Activated CD8-positive, alpha-beta T cell treated with anti-CD3 and anti-CD28 coated beads for 36 hours (primary cell): ENCODE measurements around the gene SKIL. TPM values are rescaled to one million over a fixed set of nuclear protein-coding genes. Genes with fewer than 3 reads are reported as not detected.

Experiments
- ATAC-seq: fragments of 200-7000 bp; cut with Tn5 transposase; one replicate; pipeline ENCODE4 v1.10.0; 2021; ENCODE audit warnings: mild to moderate bottlenecking, moderate library complexity
- CTCF ChIA-PET: fragments of 350-600 bp; sonication (Branson Sonifier 250); formaldehyde crosslinking; loops from one replicate; lab custom pipeline; 2021; ENCODE audit warnings: antibody characterized with exemption; lab: Charles Lee
- POLR2A ChIA-PET: fragments of 350-600 bp; sonication (Branson Sonifier 250); formaldehyde crosslinking; loops from one replicate; lab custom pipeline; 2021; ENCODE audit warnings: antibody characterized with exemption; lab: Charles Lee
- DNase-seq: peaks from one replicate; pipeline ENCODE4 v3.0.0-alpha.2; 2020
- H3K27ac Mint-ChIP-seq: one replicate; pipeline ENCODE4 v1.8.0; 2021; ENCODE audit warnings: mild to moderate bottlenecking, mixed read lengths
- H3K27me3 Mint-ChIP-seq: one replicate; pipeline ENCODE4 v1.8.0; 2021; ENCODE audit warnings: mixed read lengths
- H3K36me3 Mint-ChIP-seq: one replicate; pipeline ENCODE4 v1.8.0; 2021; ENCODE audit warnings: low read depth, mixed read lengths
- H3K4me1 Mint-ChIP-seq: one replicate; pipeline ENCODE4 v1.8.0; 2021; ENCODE audit warnings: low read depth, mixed read lengths
- H3K4me3 Mint-ChIP-seq: one replicate; pipeline ENCODE4 v1.8.0; 2021; ENCODE audit warnings: mild to moderate bottlenecking, moderate library complexity, mixed read lengths
- H3K9me3 Mint-ChIP-seq: one replicate; pipeline ENCODE4 v1.8.0; 2021; ENCODE audit warnings: mixed read lengths
- CTCF ChIP-seq: fragments of 200-600 bp; IDR thresholded peaks from one replicate; pipeline ENCODE4 v1.8.0; 2022; ENCODE audit warnings: antibody characterized with exemption, mild to moderate bottlenecking
- intact Hi-C: fragments of 100-400 bp; cut with micrococcal nuclease; formaldehyde crosslinking; loops from one replicate; pipeline ENCODE4 v1.10.0; 2022
- total RNA-seq, 2 experiments: library from RNA; stranded (reverse); gene quantifications; one replicate each; pipeline ENCODE4 v1.2.3, GENCODE V29; 2021

Gene SKIL, protein sequence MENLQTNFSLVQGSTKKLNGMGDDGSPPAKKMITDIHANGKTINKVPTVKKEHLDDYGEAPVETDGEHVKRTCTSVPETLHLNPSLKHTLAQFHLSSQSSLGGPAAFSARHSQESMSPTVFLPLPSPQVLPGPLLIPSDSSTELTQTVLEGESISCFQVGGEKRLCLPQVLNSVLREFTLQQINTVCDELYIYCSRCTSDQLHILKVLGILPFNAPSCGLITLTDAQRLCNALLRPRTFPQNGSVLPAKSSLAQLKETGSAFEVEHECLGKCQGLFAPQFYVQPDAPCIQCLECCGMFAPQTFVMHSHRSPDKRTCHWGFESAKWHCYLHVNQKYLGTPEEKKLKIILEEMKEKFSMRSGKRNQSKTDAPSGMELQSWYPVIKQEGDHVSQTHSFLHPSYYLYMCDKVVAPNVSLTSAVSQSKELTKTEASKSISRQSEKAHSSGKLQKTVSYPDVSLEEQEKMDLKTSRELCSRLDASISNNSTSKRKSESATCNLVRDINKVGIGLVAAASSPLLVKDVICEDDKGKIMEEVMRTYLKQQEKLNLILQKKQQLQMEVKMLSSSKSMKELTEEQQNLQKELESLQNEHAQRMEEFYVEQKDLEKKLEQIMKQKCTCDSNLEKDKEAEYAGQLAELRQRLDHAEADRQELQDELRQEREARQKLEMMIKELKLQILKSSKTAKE
- total RNA-seq = 10 to 100 TPM; 13.2 to 14.2 TPM

GRCh38 chr3:170357176-170358041, at the start of gene SKIL:
SKIL (plus strand) TSS chr3:170357715; CDS start chr3:170360332, 2,617 bp downstream.
- intact Hi-C loops = loop anchor here (10.0 kb wide), 1 partner anchor 173 kb away; the partner anchor contains the start of gene PHC3
- Mint-ChIP-seq H3K4me1 (peaks cover 48% of the 10 kb centered on the region), H3K9me3 (peaks cover 2% of the 10 kb centered on the region), H3K27me3 (no peaks in the 10 kb centered on the region), H3K36me3 (peaks cover 25% of the 10 kb centered on the region), H3K27ac (peak within 1 kb of the TSS; percentile 96), H3K4me3 (peak within 1 kb of the TSS; percentile 78)
- peak; percentile 74 for ATAC-seq
- CTCF ChIA-PET = interaction anchor here (0.7 to 1.4 kb wide), 5 partner anchors 36 to 508 kb away, joined by 3 to 4 read pairs (median 3); no protein-coding TSS in a partner anchor
- peak; percentile 96 for DNase-seq
- POLR2A ChIA-PET = interaction anchor here (0.6 to 3.0 kb wide), 11 partner anchors 12 to 594 kb away, joined by 3 to 16 read pairs (median 3); partner anchors contain the start of genes PHC3 and RPL22L1
- TF ChIP-seq CTCF = no peak

DNA sequence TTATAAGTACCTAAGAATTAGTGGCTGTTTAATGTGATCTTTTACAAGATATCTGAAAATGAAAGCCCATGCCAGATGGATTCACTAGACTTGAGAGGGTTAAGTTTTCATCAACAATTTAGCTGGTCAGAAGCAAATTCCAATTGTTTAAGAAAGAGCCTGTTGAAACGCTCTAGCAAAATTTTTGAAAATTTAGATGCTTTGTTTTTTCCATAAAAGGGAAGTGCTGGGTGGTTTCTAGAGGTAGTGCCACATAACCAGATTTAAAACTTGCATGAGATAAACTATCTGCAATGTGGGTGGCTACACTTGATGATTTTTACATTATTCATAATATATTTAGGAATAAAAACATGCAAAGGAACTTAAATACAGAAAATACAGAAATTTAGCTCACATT, 48.5 kb upstream of the SKIL start:
- intact Hi-C loops = no loop called here
- no peak for ATAC-seq
- CTCF ChIA-PET = interaction anchor here (1.3 to 2.1 kb wide), 3 partner anchors 10 to 105 kb away, joined by 3 to 7 read pairs (median 4); no protein-coding TSS in a partner anchor
- Mint-ChIP-seq H3K4me1 (no peaks in the 10 kb centered on the region), H3K27me3 (no peaks in the 10 kb centered on the region), H3K4me3 (no peak overlapping the region), H3K9me3 (no peaks in the 10 kb centered on the region), H3K27ac (no peak overlapping the region), H3K36me3 (no peaks in the 10 kb centered on the region)
- TF ChIP-seq CTCF = no peak
- POLR2A ChIA-PET = no interaction called here
- no peak for DNase-seq

DNA sequence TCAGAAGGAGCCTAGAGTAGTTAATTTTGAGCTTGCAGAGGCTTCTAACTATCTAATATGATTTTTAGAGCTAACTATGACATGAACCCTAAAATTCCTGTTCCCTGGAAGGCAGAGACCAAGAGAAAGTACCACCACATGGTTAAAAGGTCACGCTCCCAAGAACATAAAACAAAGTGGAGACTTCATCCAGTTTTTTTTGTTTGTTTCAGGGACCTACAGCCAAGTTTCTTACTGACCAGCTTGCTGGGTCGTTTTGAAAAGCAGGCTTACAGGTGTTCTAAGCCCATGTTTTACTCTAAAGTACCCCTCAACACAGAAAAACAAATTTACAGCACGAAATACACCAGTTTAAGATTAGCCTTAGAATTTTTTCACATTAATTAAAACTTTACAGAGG, 39.6 kb upstream of the SKIL start:
- ChIA-PET CTCF (interaction anchor here (1.3 kb wide), 1 partner anchor 96 kb away, joined by 5 read pairs; no protein-coding TSS in a partner anchor), POLR2A (no interaction called here)
- ATAC-seq = no peak
- Mint-ChIP-seq H3K27ac (no peak overlapping the region), H3K27me3 (no peaks in the 10 kb centered on the region), H3K4me3 (no peak overlapping the region), H3K36me3 (no peaks in the 10 kb centered on the region), H3K9me3 (no peaks in the 10 kb centered on the region), H3K4me1 (no peaks in the 10 kb centered on the region)
- intact Hi-C loops = no loop called here
- DNase-seq = no peak
- TF ChIP-seq CTCF = no peak

DNA sequence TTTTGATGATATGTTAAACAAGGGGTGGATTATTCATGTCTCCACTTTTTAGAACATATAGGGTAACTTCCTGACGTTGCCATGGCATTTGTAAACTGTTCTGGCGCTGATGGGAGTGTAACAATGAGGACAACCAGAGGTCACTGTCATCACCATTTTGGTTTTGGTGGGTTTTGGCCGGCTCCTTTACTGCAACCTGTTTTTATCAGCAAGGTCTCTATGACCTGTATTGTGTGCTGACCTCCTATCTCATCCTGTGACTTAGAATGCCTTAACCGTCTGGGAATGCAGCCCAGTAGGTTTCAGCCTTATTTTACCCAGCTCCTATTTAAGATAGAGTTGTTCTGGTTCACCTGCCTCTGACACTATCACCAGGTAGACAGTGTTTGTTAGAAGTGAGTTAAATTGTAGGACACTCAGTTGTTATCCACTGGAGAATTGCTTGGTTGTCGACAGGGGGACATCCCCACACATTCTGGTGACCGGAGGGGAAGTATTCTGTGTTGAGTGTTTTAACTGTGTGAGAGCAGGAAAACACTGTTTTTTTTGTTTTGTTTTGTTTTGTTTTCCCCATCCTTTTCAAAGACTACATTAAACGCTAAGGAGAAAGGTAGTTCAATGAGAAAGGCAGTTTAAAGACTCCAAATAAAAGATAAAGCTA, 36.9 kb upstream of the SKIL start:
- ATAC-seq (no peak), DNase-seq (no peak)
- Mint-ChIP-seq H3K27ac (no peak overlapping the region), H3K9me3 (no peaks in the 10 kb centered on the region), H3K36me3 (no peaks in the 10 kb centered on the region), H3K27me3 (peaks cover 2% of the 10 kb centered on the region), H3K4me1 (no peaks in the 10 kb centered on the region), H3K4me3 (no peak overlapping the region)
- no peak for TF ChIP-seq CTCF
- ChIA-PET POLR2A (no interaction called here), CTCF (interaction anchor here (0.9 kb wide), 1 partner anchor 37 kb away, joined by 3 read pairs; the partner anchor contains the start of gene SKIL)
- intact Hi-C loops = no loop called here
